ENCODE results near the gene ZRANB3.
"Not testable (repeated sequence)": the region's sequence is repeated elsewhere in the genome, so short reads cannot be mapped to it uniquely, and the experiment has no call there.

ZRANB3 gene

GRCh38 chr2:135113322-135113721 lies 417.7 kb downstream of the ZRANB3 start:
- no peak for DNase-seq

GRCh38 chr2:135105513-135106316 lies 425.3 kb downstream of the ZRANB3 start:
- not testable (repeated sequence) for DNase-seq

GRCh38 chr2:135103843-135104242 lies 427.2 kb downstream of the ZRANB3 start:
- no peak for DNase-seq

GRCh38 chr2:135099802-135100483 lies 431.1 kb downstream of the ZRANB3 start:
- DNase-seq, result peak; percentile 88

GRCh38 chr2:135097532-135098231 lies 433.3 kb downstream of the ZRANB3 start:
- DNase-seq, result no peak

- no peak for DNase-seq
Observed at GRCh38 chr2:135096665-135097446, 434.2 kb downstream of the ZRANB3 start.

- DNase-seq, result no peak
Observed at GRCh38 chr2:135095591-135095990, 435.4 kb downstream of the ZRANB3 start.

- peak; percentile 79 for DNase-seq
Observed at GRCh38 chr2:135094508-135094907, 436.5 kb downstream of the ZRANB3 start.

GRCh38 chr2:135093670-135094330 lies 437.2 kb downstream of the ZRANB3 start:
- peak; percentile 95 for DNase-seq

GRCh38 chr2:135093193-135093592 lies 437.8 kb downstream of the ZRANB3 start:
- DNase-seq, result no peak

- no peak for DNase-seq
Observed at GRCh38 chr2:135091681-135092080, 439.3 kb downstream of the ZRANB3 start.

GRCh38 chr2:135089597-135089996 lies 441.4 kb downstream of the ZRANB3 start:
- DNase-seq, result not testable (repeated sequence)
